Suprapubic skin (tissue), 2 donors: Measurements from ENCODE around the gene DNAH10.

Experiments used
- EP300 ChIP-seq: sonication (generic); formaldehyde crosslinking; IDR thresholded peaks from one replicate; pipeline ENCODE4 v1.6.1; 2017; ENCODE audit warnings: antibody characterized with exemption
- POLR2A ChIP-seq, 2 donors: fragments of 450-650 bp; IDR thresholded peaks; one replicate each; pipeline ENCODE4 v1.6.1; 2017; ENCODE audit warnings: antibody characterized with exemption in 2 of 2, mild to moderate bottlenecking in 2 of 2, moderate library complexity in 2 of 2

DNA sequence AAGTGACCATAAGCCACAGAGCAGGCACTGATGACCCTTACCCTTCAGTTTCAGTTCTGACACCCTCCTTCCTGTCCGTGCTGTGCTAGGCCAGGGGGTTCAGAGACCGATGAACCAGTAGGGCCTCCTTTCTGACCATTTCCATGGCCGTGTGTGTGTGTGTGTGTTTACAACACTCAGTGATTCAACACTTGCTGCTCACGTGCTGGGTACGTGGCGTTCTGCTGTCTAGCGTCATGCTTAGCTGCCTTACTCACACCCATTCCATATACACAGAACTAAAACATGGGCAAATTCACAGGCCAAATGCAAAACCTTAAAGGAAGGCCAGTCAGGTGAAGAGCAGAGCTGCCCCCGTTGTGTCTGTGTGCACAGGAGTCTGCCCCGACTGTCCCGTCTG, 67.5 kb downstream of the DNAH10 start:
- no peak for TF ChIP-seq POLR2A (IDR thresholded peaks at IDR 0.05)
- no peak for TF ChIP-seq EP300
